ENCODE results near the gene KCND3.

DNA sequence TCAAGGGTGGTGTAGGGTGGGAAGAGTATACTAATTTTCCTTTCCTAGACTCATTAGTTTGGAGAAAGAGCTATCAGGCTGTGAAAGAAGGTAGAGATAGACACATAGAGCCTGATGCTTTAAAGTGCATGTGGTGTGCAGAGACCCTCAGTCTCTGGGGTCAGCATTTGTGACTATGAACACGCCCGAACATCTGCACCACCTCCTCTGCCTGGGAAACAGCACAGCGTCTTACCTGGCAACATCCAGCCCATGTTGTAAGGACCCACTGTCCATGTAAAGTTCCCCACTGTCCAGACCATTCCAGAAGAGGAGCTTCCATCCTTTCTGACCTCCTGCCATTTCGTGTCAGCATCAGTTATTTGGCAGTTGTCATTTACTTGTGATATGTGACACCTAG lies 83.4 kb downstream of the KCND3 start:
- TF ChIP-seq, protein P1, sequence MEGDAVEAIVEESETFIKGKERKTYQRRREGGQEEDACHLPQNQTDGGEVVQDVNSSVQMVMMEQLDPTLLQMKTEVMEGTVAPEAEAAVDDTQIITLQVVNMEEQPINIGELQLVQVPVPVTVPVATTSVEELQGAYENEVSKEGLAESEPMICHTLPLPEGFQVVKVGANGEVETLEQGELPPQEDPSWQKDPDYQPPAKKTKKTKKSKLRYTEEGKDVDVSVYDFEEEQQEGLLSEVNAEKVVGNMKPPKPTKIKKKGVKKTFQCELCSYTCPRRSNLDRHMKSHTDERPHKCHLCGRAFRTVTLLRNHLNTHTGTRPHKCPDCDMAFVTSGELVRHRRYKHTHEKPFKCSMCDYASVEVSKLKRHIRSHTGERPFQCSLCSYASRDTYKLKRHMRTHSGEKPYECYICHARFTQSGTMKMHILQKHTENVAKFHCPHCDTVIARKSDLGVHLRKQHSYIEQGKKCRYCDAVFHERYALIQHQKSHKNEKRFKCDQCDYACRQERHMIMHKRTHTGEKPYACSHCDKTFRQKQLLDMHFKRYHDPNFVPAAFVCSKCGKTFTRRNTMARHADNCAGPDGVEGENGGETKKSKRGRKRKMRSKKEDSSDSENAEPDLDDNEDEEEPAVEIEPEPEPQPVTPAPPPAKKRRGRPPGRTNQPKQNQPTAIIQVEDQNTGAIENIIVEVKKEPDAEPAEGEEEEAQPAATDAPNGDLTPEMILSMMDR (IDR thresholded peaks at IDR 0.05; ENCODE audit: low read depth, low read length) = no peak
- TF ChIP-seq EZH2phosphoT487 (IDR thresholded peaks at IDR 0.05; ENCODE audit: low read depth) = no peak
